Chondrocyte (in vitro differentiated cells): ENCODE measurements around the gene SATB2. TPM values are rescaled to one million over a fixed set of nuclear protein-coding genes. Genes with fewer than 3 reads are reported as not detected.

Source experiments
- DNase-seq: peaks from one replicate; pipeline ENCODE4 v3.0.0; 2021; ENCODE audit warnings: mixed read lengths, low spot score
- H3K27ac Mint-ChIP-seq: one replicate; pipeline ENCODE4 v1.8.0; 2021; ENCODE audit warnings: mild to moderate bottlenecking, moderate library complexity, mixed read lengths; ENCODE audit not compliant: unreplicated experiment
- H3K27me3 Mint-ChIP-seq: 2 replicates; pipeline ENCODE4 v1.8.0; 2021; ENCODE audit warnings: low read depth, mixed read lengths
- H3K36me3 Mint-ChIP-seq: 2 replicates; pipeline ENCODE4 v1.8.0; 2021; ENCODE audit warnings: low read depth, mixed read lengths
- H3K4me1 Mint-ChIP-seq: 2 replicates; pipeline ENCODE4 v1.8.0; 2021; ENCODE audit warnings: low read depth, mild to moderate bottlenecking, mixed read lengths
- H3K4me3 Mint-ChIP-seq: one replicate; pipeline ENCODE4 v1.8.0; 2021; ENCODE audit warnings: mild to moderate bottlenecking, moderate library complexity, mixed read lengths; ENCODE audit not compliant: unreplicated experiment
- H3K9me3 Mint-ChIP-seq: 2 replicates; pipeline ENCODE4 v1.8.0; 2021; ENCODE audit warnings: low read depth, mixed read lengths
- CTCF ChIP-seq: fragments of 200-600 bp; sonication (generic); IDR thresholded peaks from 2 replicates; pipeline ENCODE4 v1.5.0; 2021; ENCODE audit warnings: antibody characterized with exemption, mild to moderate bottlenecking, moderate library complexity
- total RNA-seq: library from RNA; stranded (reverse); gene quantifications from 3 replicates; pipeline ENCODE4 v1.2.1, GENCODE V29; 2021

SATB2 gene
- total RNA-seq, 1 donor from 2014 or later, result 11.6 TPM

- peak; percentile 68 for DNase-seq
- H3K36me3 Mint-ChIP-seq, result peaks cover 4% of the 10 kb centered on the region
- TF ChIP-seq CTCF, result no peak
- peaks cover 9% of the 10 kb centered on the region for H3K4me1 Mint-ChIP-seq
- no peak overlapping the region for H3K27ac Mint-ChIP-seq
- no peaks in the 10 kb centered on the region for H3K27me3 Mint-ChIP-seq
- H3K9me3 Mint-ChIP-seq, result no peaks in the 10 kb centered on the region
- no peak overlapping the region for H3K4me3 Mint-ChIP-seq
Measured at GRCh38 chr2:199308567-199308966, 149.2 kb downstream of the SATB2 start.

DNA sequence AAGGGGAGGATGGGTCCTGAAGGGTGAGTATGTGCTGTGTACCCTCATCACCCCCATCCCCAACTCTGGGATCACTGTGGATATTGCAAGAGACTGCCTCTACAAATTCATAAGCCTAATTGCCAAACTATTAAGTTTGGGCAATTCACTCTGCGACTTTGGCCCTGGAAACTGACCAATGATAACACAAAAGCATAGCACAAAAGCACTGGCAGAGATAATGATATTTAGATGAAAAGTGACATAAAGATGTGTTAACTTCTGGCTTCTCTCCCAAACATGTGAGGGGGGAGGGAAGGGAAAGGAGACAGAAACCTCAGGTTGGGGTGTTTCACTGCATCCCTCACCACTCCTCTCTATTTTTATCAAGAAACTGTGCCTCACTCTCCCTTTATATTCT lies 150.3 kb downstream of the SATB2 start:
- H3K36me3 Mint-ChIP-seq, result peaks cover 4% of the 10 kb centered on the region
- H3K4me1 Mint-ChIP-seq, result peaks cover 11% of the 10 kb centered on the region
- H3K9me3 Mint-ChIP-seq, result no peaks in the 10 kb centered on the region
- DNase-seq, result no peak
- no peaks in the 10 kb centered on the region for H3K27me3 Mint-ChIP-seq
- TF ChIP-seq CTCF, result no peak
- H3K27ac Mint-ChIP-seq, result no peak overlapping the region
- no peak overlapping the region for H3K4me3 Mint-ChIP-seq

DNA sequence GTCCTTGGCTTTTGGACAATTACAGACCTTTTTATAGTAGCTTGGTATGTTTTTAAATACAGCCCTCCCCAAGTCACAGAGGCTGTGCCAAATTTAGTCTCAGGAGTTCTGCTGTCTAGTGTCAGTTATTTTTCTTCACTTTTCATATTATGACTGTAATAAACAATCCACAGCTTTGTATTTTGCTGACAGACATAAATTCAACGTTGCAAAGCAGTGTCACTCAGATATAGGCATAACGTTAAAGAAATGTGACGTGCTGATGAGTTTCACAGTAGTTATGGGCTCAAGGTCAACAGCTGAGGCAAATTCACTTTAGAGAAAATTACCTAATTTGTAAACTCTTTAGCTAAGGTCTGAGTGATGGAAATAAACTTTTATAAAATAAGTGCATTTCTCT lies 151.6 kb downstream of the SATB2 start:
- H3K9me3 Mint-ChIP-seq, result no peaks in the 10 kb centered on the region
- H3K4me1 Mint-ChIP-seq, result peaks cover 11% of the 10 kb centered on the region
- no peak overlapping the region for H3K27ac Mint-ChIP-seq
- H3K27me3 Mint-ChIP-seq, result no peaks in the 10 kb centered on the region
- no peak overlapping the region for H3K4me3 Mint-ChIP-seq
- no peak for DNase-seq
- TF ChIP-seq CTCF, result no peak
- peaks cover 4% of the 10 kb centered on the region for H3K36me3 Mint-ChIP-seq

DNA sequence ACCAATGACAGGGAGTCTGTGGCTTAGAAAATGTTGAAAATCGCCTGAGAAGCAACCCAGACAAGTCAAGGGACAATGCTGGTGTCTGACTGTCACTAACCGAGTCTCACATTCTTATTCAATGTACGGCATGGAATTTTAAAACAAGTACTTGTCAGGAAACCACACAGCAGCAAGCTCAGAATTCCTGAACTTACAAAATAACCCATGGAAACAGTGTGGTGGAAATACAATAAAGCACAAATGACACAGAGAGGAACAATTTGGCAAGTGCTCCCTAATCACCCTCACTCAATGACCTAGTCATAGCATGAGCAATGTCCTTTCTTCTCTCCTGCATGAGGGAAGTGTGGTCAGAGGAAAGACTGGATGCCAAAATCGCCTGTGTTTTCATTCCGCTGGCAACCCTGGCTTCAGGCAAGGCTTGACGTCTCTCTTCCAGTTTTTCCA lies 154.0 kb downstream of the SATB2 start:
- H3K27me3 Mint-ChIP-seq, result no peaks in the 10 kb centered on the region
- DNase-seq, result no peak
- H3K4me1 Mint-ChIP-seq, result peaks cover 11% of the 10 kb centered on the region
- H3K4me3 Mint-ChIP-seq, result no peak overlapping the region
- peaks cover 4% of the 10 kb centered on the region for H3K36me3 Mint-ChIP-seq
- peak overlapping the region; percentile 61 for H3K27ac Mint-ChIP-seq
- TF ChIP-seq CTCF, result no peak
- no peaks in the 10 kb centered on the region for H3K9me3 Mint-ChIP-seq

DNA sequence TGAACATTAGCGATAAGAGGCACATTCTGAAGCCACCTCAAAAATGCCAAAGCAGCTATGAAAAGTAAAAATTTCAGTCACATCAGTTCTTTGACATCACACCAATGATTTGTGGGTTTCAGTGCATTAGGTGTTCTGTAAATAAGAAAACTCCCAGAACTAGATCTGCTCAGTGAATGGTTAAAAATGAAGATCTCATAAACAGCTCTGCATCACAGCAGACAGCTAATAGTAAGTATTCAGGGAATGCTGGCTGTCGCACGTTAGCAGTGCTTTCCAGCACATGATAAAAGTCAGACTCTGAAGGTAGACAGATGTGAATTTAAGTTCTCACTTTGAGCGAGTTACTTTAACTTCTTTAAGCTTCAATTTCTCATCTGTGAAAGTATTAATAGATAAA lies 154.9 kb downstream of the SATB2 start:
- H3K4me3 Mint-ChIP-seq, result no peak overlapping the region
- no peaks in the 10 kb centered on the region for H3K27me3 Mint-ChIP-seq
- peaks cover 11% of the 10 kb centered on the region for H3K4me1 Mint-ChIP-seq
- peaks cover 5% of the 10 kb centered on the region for H3K36me3 Mint-ChIP-seq
- no peak overlapping the region for H3K27ac Mint-ChIP-seq
- DNase-seq, result no peak
- TF ChIP-seq CTCF, result no peak
- H3K9me3 Mint-ChIP-seq, result peaks cover 3% of the 10 kb centered on the region
